ENCODE data around the gene BASP1.
"Not testable (repeated sequence)": the region's sequence is repeated elsewhere in the genome, so short reads cannot be mapped to it uniquely, and the experiment has no call there.

BASP1 gene

GRCh38 chr5:17224858-17225511 lies 7.6 kb downstream of the BASP1 start:
- DNase-seq = peak; percentile 91

DNA sequence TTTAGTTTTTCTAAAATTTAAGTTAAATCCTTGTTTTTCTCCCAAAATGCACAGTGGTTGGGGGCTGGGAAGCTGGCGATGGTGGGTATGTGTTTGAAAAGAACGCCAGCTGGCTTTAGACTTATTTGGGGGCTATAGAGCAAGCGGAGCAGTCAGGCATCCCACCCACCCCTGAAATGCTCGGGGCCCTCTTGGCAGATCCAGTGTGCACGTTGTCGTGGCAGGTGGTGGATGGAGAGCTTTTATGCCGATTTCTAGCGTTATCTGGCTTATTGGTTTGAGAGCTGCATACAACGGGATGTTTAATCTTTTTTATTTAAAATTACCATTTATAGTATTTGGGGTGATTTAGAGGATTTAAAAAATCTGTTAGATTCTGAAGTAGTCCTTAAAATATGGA lies 8.1 kb downstream of the BASP1 start:
- no peak for DNase-seq

DNA sequence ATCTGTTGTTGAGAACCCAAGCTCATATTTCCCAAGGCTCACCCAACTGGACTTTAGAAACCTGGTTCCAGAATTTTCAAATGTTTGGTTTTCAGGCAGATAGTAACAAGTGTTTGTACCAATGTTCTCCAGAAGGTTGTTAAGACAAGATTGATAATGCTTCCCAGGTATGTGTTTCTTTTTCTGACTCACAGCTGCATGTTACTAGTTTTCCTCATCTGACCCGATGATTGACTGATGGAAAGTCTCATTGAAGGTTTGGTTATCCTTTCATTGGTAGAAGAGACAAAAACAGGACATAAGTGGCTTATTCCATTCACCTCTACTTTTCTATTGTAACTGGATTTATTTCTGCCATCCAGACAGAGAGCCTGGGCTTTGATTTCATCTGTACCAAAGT lies 10.4 kb downstream of the BASP1 start:
- no peak for DNase-seq

GRCh38 chr5:17228821-17229291 lies 11.4 kb downstream of the BASP1 start:
- peak; percentile 69 for DNase-seq

DNA sequence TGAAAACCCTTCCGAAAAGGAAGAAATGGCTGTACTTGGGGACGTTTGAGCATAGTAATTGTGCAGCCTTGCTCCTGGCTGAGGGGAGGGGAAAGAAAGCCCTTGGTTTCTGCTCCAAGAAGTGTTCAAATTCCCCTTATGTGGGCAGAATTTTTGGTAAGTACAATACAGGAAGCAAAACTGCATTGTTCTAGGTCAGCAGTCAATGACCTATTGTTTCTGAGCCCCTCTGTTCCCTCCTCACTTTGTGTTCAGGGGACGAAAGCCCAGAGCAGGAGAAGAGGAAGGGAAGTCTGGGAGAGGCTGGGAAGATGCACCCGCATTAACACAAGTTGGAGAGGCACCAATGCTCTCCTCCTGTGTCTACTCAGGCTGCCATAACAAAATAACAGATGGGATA lies 11.9 kb downstream of the BASP1 start:
- peak; percentile 75 for DNase-seq

DNA sequence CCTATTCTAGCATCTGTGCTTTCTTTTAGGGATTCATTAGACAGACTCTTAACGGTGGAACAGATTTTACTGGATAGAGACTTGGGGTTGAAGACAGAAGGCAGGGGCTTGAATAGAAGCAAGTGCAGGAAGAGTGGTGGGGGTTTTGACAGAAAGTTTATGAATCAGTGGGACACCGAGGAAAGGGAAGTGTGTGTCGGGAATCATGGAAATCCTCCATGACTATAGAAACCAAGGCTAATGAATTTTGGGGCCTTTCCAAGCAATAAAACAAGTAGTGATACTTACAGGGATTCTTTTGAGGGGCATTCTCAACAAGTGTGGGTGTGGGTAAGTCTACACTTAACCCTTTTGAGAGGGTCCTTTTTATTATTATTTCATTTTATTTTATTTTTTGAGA lies 12.8 kb downstream of the BASP1 start:
- DNase-seq = no peak

DNA sequence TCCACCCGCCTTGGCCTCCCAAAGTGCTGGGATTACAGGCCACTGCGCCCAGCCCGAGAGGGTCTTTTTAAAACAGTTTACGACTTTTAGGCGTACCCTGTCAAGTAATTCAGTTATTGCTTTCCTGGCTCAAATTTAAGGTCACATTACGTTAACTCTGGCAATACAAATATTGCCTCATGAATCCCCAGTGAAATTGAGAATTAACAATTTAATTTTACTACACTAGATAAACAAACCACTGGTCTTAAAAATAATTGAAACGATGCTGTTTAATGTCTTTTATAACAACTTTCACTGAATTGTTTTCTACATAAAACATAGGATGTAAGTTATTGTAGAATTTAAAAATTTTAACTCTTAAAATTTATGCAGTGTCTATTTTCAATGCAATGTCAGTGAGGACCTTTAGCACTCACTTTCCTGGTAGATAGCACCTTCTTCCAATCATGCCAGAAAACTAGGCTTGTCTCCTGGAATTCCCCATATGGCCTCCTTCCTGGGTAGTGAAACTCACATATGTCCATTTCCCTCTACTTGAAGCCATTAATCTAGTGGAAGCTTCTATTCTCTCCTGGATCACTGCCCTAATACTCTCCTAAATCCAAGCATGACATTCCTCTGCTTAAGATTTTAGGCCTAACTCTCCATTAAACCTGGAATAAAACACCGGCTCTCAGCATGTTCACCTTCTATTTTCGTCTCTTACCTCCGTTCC lies 13.5 kb downstream of the BASP1 start:
- DNase-seq = no peak

GRCh38 chr5:17232405-17232804 lies 15.0 kb downstream of the BASP1 start:
- DNase-seq = no peak

DNA sequence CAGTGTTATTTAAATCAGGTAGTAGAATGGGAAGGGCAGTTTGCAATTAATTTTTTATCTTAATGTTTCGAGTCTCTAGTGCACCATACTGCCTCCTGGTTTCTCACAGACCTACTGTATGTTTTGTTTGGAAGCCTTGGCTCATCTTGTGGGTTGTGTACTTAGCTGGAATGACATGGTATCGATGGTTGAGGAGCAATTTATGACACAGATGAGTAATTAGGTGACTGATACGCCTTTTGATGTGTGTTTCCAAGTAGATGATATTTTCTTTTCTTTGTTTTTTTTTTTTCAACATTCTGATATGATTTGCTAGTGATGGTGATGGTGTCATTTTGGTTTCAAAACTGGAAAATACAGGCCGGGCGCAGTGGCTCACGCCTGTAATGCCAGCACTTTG lies 16.1 kb downstream of the BASP1 start:
- no peak for DNase-seq

DNA sequence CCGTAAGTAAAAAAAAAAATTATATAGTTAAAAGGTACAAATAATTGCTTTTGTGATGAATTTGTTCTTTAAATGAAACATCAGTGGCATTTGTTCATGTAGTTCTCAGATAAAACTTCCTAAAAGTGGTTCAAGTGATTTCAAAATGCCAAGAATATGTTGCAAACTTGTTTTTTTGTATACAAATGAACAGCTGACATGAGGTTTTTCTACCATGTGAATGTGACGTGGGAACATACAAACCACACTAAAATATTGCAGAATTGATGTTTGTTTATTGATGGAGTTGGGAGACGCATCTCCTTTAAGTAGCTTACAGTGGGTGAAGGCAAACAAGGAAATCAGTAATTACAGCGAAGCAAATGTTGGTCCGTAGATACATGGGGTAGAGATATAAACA lies 16.9 kb downstream of the BASP1 start:
- DNase-seq = peak; percentile 92

DNA sequence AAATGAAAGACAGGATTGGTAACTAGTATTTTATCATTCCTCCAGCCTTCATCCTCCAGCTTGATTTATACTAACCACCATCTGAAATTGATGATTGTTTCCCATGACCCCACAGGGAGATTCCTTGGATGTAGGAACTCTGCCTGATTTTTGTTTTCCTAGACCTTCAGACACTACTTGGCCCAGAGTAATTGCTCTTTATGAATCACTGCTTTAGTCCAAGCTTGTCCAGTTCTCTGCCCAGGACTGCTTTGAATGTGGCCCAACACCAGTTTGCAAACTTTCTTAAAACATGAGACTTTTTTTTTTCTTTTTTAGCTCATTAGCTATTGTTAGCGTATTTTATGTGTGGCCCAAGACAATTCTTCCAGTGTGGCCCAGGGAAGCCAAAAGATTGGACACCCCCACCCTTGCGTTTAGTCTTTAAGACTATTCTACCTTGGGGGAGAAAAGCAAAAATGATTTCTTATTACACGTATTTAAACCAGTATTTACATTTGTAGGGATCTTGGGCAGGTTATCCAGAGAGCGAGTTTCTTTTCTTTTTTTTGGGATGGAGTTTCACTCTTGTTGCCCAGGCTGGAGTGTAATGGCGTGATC lies 18.4 kb downstream of the BASP1 start:
- DNase-seq = no peak

DNA sequence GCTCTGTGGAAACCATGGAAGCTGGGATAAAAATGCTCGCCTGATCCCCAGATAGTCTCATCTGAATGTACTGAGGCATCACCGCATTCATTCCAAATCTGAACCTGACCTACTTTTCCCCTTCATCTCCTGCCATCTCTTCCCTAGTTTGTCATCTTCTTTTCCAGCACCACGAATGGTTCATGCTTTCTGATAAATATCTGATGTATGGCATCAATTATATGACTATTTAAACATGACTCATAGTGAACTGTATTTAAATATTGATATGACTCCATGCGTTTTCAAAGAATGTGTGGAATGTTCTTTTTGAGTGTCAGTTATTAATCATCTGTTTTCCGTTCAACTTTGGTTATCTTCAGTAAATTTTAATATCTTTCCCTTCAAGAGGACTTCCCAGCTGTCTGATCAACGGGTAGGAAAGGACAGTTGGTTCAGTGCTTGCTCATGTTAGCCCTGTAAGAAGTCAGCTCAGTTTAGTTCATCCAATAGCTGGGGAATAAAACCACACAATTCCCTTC lies 21.1 kb downstream of the BASP1 start:
- DNase-seq = no peak

DNA sequence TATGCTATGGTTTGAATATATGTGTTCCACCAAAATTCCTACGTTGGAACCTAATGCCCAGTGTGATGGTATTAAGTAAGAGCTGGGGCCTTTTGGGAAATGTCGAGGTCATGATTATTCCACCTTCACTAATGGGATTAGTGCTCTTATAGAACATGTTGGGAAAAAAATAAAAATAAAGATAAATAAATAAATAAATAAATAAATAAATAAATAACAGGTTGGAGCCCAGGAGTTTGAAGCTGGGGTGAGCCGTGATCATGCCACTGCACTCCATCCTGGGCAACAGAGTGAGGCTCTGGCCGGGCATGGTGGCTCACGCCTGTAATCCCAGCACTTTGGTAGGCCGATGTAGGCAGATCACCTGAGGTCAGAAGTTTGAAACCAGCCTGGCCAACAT lies 22.5 kb downstream of the BASP1 start:
- no peak for DNase-seq

- DNase-seq = no peak
These were observed 23.1 kb downstream of the BASP1 start for GRCh38 chr5:17240487-17240886.

DNA sequence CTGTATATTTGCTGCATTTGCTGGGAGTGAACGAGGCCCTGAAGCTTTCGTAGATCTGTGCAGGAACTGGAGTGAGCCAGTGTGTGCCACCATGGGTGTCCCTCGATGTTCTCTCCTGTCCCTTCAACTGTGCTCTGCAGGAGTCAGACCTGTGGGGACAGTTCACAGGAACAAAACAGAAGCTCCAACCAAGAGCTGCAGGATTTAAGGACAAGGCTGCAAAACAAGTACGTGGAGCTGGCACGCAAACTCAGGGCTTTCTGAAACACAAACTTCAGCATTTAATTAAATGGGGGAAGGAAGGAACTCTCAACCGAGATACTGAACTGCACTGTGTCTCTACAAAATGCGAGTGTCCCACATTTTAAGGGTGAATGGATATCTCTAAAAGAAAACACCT lies 24.2 kb downstream of the BASP1 start:
- DNase-seq = no peak

DNA sequence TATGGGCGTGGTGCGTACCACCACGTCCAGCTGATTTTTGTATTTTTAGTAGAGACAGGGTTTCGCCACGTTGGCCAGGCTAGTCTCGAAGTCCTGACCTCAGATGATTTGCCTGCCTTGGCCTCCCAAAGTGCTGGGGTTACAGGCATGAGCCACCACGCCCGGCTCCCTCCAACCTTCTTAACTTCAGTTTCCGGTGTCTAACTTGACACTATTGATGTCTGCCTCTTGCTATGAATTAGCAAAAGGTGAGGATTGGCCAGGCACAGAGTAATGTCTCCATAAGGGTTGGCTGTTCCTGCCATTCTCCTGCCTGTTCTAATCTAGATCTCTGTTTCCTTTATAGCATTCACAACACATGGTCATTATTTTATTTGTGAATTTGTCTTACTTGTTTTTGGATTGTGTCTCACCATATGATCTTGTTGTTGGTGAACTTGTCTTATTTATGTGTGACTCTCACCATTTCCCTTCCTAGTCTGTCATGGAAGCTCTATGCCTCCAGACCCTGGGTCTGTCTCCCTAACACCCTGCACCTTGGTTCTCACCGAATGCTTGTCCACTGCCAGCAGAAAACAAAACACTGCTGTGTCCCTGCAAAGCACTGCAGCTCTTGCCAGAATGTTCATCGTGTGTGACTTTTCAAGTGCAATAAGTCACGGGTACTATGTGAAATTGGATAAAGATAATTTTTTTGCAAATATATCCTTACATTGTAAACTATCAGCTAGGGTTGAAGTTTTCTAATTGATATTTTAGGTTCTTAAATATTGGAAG lies 26.0 kb downstream of the BASP1 start:
- no peak for DNase-seq

- DNase-seq = no peak
These were observed 31.7 kb downstream of the BASP1 start for GRCh38 chr5:17249029-17249634.

DNA sequence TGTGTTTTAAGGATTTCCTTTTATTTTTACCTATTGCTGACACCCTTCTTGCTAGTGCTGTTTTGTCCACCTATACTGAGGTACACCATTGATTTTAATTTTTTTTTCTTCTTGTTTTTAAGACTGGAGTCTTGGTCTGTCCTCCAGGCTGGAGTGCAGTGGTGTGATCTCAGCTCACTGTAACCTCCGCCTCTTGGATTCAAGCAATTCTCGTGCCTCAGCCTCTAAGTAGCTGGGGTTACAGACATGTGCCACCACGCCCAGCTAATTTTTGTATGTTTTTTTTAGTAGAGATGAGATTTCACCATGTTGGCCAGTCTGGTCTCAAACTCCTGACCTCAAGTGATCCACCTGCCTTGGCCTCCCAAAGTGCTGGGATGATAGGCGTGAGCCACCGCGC lies 32.4 kb downstream of the BASP1 start:
- not testable (repeated sequence) for DNase-seq

- peak; percentile 67 for DNase-seq
These were observed 35.1 kb downstream of the BASP1 start for GRCh38 chr5:17252543-17252942.

GRCh38 chr5:17255471-17256021 lies 38.1 kb downstream of the BASP1 start:
- peak; percentile 97 for DNase-seq

DNA sequence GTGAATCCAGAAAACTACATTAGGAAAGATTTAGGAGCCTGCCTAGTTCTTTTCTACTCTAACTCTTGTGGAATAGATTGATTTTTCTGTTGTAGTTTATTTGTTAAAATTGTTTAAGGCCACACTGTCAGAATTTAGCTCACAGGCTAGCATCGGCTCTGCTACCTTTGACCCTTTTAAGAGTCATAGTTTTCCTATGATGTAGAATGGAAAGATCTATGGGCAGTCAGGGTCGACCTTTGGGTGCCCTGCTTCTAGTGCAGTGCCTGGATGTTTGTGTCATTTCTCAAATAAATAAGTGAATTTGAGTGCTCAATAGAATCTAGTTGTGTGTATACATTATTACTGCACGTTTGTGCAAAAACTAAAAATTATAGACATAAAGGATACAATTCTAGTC lies 38.7 kb downstream of the BASP1 start:
- DNase-seq = no peak

DNA sequence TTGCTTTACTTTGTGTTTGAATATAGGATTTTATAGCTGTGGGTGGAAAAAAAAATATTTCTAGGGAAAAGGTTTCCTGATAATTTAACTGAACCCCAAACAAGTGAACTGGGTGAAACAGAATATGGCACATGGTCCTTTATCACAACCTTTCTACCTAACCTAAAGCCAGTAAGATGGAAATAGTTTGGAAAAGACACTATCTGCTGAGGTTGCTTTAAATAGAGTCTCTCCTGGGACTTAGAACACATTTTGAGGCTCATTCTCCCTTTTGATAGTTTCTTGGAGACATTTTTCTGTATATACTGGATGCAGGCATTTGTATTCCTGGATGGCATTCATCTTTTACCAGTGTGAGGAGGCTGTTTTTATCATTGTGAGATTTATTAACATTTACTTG lies 39.4 kb downstream of the BASP1 start:
- DNase-seq = no peak
